Measurements from ENCODE around the gene CNTN4. TPM values are rescaled to one million over a fixed set of nuclear protein-coding genes. Genes with fewer than 3 reads are reported as not detected.

CNTN4 gene
- total RNA-seq, 1 experiment from 2014 or later = 1.6 TPM

- Histone ChIP-seq H4K8ac (replicated peaks; ENCODE audit: insufficient read length, low read depth, low read length) (no peak overlapping the region), H3K14ac (ENCODE audit: insufficient read depth, low read length) (no peak overlapping the region), H3T11ph (ENCODE audit: low read length) (no peak overlapping the region), H2BK12ac (ENCODE audit: insufficient read length, low read depth, low read length) (no peak overlapping the region), H3K4ac (ENCODE audit: low read depth, low read length) (no peak overlapping the region), H2BK15ac (ENCODE audit: low read depth, low read length) (no peak overlapping the region), H3K56ac (ENCODE audit: insufficient read length, low read depth, low read length) (no peak overlapping the region), H4K5ac (ENCODE audit: insufficient read length, low read depth, low read length) (no peak overlapping the region), H3K79me2 (ENCODE audit: insufficient read depth, low read length) (no peaks in the 10 kb centered on the region), H3K79me1 (ENCODE audit: insufficient read depth, low read depth, low read length, poor library complexity, severe bottlenecking) (no peaks in the 10 kb centered on the region), H3K23ac (ENCODE audit: insufficient read length, low read depth, low read length) (no peak overlapping the region), H3K23me2 (ENCODE audit: insufficient read length, low read depth, low read length, poor library complexity, severe bottlenecking) (no peaks in the 10 kb centered on the region), H3K4me2 (ENCODE audit: insufficient read depth, insufficient read length, low read length) (no peak overlapping the region), H2AK5ac (ENCODE audit: insufficient read length, low read length) (no peak overlapping the region), H4K91ac (ENCODE audit: insufficient read length, low read depth, low read length) (no peak overlapping the region), H3K27ac (ENCODE audit: insufficient read length, low read depth, low read length) (no peak overlapping the region), H2BK20ac (ENCODE audit: low read depth, low read length, poor library complexity, severe bottlenecking) (no peak overlapping the region), H3K4me1 (ENCODE audit: insufficient read depth, low read length) (no peaks in the 10 kb centered on the region), H3K9me3 (ENCODE audit: control insufficient read depth, low read depth, low read length) (no peaks in the 10 kb centered on the region), H4K20me1 (ENCODE audit: control insufficient read depth, insufficient read depth, insufficient read length) (no peaks in the 10 kb centered on the region), H3K9ac (ENCODE audit: extremely low read depth, insufficient read length, low read length) (no peak overlapping the region), H3K27me3 (ENCODE audit: insufficient read depth, low read length) (no peaks in the 10 kb centered on the region), H2AFZ (ENCODE audit: low read length) (no peak overlapping the region), H2BK120ac (ENCODE audit: low read depth, low read length, poor library complexity, severe bottlenecking) (no peak overlapping the region), H2BK5ac (ENCODE audit: insufficient read length, low read length) (no peak overlapping the region), H3K18ac (ENCODE audit: insufficient read length, low read depth, low read length) (no peak overlapping the region)
- Mint-ChIP-seq H3K36me3 (ENCODE audit: insufficient read depth in 1 of 3, low read depth in 3 of 3) (no peaks in the 10 kb centered on the region), H3K4me1 (no peaks in the 10 kb centered on the region), H3K27me3 (ENCODE audit: low read depth) (no peaks in the 10 kb centered on the region; the same call in 1 of the 2 replicates), H3K9me3 (no peaks in the 10 kb centered on the region; a peak in 1 of 5 replicates), H3K4me3 (no peak overlapping the region), H3K27ac (no peak overlapping the region)
- DNase-seq = no peak
- no peak for TF ChIP-seq CTCF (conservative IDR thresholded peaks at IDR 0.05)
- no CpG with 5 or more reads among the region's 4 CpGs for WGBS (ENCODE audit: extremely low coverage, insufficient read length, low lambda C conversion rate)
Measured at GRCh38 chr3:3089017-3089416, 990.4 kb downstream of the CNTN4 start.

Data from H9 (cell line).